Astrocyte of the hippocampus (primary cell): Measurements from ENCODE around the gene DMBX1.
A peak's percentile ranks its signal among the peaks of the same experiment; 100 is the strongest.

Experiments
- DNase-seq: peaks from one replicate; pipeline ENCODE4 v3.0.0; 2011; ENCODE audit warnings: low read depth, low spot score

Gene DMBX1

GRCh38 chr1:46459315-46459714, 30.3 kb upstream of the DMBX1 start:
- DNase-seq, result no peak

- no peak for DNase-seq
These were observed 28.4 kb upstream of the DMBX1 start for GRCh38 chr1:46461017-46461808.

GRCh38 chr1:46461809-46462448, 27.7 kb upstream of the DMBX1 start:
- peak; percentile 52 for DNase-seq

GRCh38 chr1:46464013-46464548, 25.6 kb upstream of the DMBX1 start:
- DNase-seq, result no peak

GRCh38 chr1:46464915-46465314, 24.7 kb upstream of the DMBX1 start:
- DNase-seq, result no peak

DNA sequence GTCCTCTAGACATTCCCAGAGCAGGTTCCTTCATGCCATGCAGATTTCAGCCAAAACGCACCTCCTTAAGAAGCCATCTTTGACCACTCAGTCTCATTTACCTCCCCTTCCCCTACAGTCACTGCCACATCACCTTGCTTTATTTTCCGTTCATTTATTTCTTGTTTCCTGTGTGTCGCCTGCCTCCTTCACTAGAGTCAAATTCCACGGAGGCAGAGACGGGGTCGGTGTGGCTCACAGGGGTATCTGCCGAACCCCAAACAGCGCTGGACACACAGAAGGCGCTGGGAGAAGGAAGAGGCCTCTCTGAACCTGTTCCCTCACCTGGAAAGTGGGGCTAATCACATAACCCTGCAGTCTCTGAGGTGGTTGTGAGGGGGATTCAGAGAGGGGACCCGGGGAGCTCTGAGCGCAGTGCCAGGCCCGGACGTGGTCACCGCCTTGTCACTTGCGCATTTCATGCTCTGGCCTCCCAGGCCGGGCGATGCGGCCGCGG, 23.6 kb upstream of the DMBX1 start:
- DNase-seq, result no peak

DNA sequence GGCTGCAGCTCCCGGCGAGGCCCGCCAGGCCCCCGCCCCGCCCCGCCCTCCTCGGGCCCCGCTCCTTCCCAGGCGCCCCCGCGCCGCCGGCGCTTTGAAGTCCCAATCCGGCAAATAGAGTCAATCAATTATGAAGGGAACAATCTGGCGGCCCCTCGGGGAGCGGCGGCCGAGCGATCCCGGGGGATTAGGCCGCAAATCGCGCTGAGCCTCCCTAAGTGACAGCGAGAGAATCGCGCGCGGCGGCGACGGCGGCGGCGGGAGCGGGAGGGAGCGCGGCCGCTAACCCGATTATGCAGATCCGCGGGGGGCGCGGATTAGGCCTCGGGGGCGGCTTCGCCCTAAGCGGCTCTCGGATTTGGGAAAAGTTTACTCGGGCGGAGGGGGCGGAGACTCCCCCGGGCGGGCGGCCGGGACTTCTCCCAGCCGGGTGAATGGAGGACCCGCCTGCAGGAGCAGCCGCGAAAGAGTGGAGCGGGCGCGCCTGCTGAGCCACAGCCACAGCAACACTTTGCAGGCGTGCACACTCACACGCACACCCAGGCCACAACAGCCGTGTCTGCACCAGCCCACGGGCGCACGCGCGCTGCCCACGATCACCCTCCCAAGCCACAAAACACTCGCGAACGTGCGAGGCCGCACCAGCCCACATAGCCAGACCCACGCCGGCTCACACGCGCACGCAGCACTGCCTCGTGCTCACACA, 23.0 kb upstream of the DMBX1 start:
- DNase-seq, result peak; percentile 49

DNA sequence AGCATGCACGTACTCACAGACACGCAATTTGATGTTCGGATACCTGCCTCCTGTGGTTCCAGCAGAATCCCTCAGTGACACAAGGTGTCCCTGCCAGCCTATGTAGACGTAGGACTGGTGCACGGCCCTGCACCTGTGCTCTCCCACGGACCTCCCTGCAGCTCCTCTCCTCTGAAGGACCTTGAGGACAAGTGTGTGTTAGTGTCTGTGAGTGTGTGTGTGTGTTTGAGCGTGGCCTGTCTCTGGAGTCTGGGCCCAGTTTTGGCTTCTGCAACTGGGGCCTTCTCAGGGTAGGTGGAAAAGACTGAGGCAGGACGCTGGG, 22.5 kb upstream of the DMBX1 start:
- DNase-seq, result no peak

- no peak for DNase-seq
These were observed 19.8 kb upstream of the DMBX1 start for GRCh38 chr1:46469881-46470280.

GRCh38 chr1:46471848-46472492, 17.7 kb upstream of the DMBX1 start:
- DNase-seq, result no peak

GRCh38 chr1:46472498-46473181, 17.0 kb upstream of the DMBX1 start:
- DNase-seq, result no peak

- DNase-seq, result no peak
These were observed 15.6 kb upstream of the DMBX1 start for GRCh38 chr1:46473991-46474390.

DNA sequence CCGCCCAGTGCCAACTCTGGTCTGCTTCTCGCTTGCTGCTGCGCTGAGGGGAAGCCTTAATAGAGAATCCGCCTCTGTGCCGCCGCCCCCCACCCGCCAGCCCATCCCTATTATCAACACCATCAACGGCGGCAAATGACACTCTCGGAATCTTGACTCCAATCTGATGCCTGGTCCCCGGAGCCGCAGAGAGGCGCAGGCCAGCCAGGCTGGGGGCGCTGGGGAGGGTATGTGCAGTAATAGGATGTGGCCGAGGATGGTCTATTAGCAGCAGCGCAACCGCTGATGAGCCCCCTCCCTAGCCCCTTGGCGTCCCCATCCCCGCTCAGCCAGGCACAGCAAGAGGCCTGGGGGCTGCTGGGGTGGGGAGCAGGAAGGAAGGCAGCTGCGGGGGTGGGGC, 15.1 kb upstream of the DMBX1 start:
- no peak for DNase-seq

DNA sequence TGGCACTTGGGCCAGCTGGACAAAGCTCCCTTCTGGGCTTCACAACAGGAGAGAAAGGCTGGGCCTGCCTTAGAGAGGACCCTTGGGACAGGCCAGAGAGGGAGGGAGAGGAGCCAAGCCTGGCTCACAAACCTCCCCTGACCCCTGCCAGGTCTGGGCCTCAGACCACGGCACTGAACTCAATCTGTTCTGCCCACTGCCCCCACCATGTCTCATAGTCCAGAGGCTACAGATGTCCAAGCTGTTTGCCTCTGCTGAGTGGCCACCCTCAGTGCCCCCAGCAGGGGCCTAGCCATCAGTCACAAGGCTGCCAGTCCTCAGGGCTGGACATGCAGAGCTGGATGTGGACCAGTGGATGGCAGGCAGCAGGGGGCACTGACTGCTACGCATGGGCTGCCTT, 13.0 kb upstream of the DMBX1 start:
- no peak for DNase-seq

DNA sequence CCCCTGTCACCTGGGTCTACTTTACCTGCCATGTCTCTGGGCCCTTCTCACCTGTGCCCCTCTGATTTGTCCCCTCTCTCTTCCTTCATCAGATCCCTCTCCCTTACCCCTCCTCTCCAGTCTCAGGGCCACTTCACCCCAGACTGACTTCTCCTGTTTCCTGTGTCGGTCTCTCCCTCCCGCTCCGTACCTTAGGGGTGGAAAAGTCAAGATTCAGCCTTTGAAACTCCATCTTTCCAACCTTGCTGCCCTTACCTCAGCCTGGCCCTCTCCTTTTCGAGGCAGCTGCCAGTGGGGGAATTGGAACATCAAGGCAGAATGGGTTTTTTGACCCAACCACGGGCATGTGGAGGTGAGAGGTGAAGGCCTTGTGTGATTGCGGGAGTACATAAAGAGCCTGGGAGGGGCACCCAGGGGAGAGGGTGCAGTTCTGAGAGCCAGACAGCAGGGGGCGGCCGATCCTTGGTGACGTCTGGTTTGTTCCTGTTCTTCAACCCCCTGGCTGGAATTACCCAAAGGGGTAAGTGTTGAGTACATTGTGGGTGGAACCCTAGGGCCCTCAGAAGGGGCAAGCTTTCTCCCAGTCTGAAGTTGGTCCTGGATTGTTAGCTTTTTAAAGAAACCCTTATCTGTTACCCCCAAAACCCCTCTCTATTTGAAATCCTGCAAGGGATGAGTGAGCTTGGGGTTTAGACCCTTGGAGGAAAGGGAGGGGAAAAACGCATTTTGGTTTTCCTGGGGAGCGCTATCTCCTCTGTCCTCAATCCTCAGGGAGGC, 12.3 kb upstream of the DMBX1 start:
- DNase-seq, result peak; percentile 83

DNA sequence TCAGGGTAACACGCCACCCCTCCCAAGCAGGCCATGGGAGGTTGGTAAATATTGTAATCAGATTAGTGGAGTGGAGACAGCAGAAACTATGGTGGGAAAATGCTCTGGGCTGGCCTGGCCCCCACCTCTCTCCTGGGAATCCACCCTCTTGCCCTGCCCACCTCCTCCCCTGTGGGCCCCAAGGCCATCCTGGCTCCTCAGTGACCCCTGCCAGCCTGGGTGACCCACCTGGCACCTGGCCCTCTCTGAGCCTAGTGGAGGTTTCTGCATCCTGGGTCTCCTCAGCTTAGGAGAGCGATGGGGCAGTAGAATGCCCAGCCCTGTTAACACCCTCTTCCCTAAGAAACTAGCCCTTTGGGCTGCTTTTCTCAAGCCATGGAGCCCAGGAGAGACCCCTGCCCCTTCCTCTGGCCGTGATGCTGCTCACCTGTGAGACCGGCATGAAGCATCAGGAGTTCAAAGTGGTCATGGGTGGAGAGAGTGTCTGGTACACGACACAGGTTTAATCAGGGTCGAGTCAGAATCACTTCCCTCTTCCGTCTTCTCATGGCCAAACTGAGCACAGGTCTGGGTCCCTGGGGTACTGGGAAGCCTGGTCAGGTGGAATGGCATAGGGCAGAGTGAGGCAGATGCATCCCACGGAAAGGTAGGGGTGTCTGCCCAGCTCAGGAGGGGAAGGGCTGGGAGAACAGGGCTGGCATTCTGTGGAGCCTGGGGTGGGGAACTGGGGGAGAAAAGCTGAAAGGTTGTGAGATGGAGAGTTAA, 10.7 kb upstream of the DMBX1 start:
- no peak for DNase-seq

DNA sequence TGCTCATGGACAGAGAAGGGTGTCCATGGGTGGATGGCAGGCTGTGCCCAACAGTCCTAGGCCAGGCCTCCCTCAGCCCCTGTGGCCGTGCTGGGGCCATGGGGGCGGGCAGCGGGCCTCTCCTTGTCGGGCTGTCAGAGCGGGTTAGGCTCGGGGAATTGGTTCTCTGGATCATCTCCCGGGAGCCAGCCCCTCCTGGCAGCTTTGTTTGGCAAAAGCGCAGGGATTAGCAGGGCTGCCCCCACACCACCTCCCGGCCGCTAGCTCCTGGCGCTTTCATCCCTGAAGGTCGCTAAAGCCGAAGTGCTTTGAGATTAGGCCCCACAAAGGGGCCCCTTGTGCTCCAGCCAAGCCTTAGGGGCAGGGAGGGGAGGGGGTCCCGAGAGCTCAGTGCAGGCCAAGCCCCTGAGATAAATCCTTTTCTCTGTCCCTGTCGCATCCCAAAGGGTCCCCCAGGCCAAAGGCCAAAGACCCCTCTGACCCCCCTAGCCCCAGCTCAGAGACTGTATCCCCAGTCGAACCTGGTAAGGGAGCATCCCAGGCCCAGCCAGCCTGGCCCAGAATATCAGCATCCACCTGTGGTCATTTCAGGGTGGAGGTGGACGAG, 9.8 kb upstream of the DMBX1 start:
- no peak for DNase-seq

- DNase-seq, result no peak
These were observed 8.5 kb upstream of the DMBX1 start for GRCh38 chr1:46480959-46481646.

DNA sequence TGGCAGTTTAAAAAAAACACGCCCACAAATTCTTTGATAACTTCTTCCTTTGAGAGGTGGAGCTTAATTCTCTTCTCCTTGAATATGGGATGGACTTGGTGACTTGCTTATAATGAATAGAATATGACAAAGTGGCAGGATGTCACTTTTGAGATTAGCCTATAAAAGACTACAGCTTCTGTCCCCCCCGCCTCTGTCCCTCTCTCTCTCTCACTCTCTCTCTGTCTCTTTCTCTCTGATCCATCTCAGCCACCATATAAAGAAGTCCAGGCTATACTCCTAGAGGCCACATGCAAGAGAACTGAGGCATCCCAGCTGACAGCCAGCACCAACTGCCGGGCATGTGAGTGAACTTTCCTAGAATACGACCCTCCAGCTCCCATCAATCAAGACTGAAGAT, 7.7 kb upstream of the DMBX1 start:
- no peak for DNase-seq
